GM12892 (cell line): ENCODE data around the gene UTP3.

Source experiments
- POLR2A ChIP-seq: IDR thresholded peaks from 2 replicates; pipeline ENCODE4 v1.6.1; 2011; ENCODE audit warnings: low read depth, low read length, control low read depth
- POLR2AphosphoS5 ChIP-seq: IDR thresholded peaks from 2 replicates; pipeline ENCODE4 v1.6.1; 2011; ENCODE audit warnings: low read depth, low read length, control low read depth

GRCh38 chr4:70714079-70714887 is 26.0 kb downstream of the UTP3 start:
- TF ChIP-seq POLR2AphosphoS5 (no peak), POLR2A (no peak)
